OCI-LY1 (cell line): ENCODE results near the gene PRRC1.

Experiments
- EZH2 ChIP-seq: fragments of 200-600 bp; sonication (generic), shearing (Covaris generic); IDR thresholded peaks from 2 replicates; pipeline ENCODE4 v1.8.0; 2017; ENCODE audit warnings: borderline replicate concordance, mixed run types, mild to moderate bottlenecking, antibody characterized with exemption, low read length, moderate library complexity, mixed read lengths
- TF ChIP-seq, protein P1 (sequence below): fragments of 200-600 bp; sonication (generic), shearing (Covaris generic); IDR thresholded peaks from 2 replicates; pipeline ENCODE4 v1.5.1; 2017; ENCODE audit warnings: mild to moderate bottlenecking, antibody characterized with exemption, low read length, moderate library complexity, mixed read lengths

DNA sequence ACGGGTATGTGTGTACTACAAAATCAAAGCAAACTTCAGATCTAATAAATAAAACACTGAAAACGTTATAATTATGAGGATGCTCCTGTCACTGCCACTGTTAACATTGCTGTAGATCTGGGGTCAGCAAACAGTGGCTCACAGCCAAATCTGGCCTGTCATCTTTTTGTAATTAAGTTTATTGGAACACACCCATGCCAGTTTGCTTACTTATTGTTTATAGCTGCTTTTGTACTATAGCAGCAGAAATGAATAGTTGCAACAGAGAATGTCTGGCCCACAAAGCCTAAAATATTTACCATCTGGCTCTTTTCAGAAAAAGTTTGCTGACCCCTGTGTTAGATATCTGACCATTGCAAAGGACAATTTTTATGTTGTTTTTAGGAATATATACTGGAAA lies 32.1 kb downstream of the PRRC1 start:
- TF ChIP-seq, protein P1, sequence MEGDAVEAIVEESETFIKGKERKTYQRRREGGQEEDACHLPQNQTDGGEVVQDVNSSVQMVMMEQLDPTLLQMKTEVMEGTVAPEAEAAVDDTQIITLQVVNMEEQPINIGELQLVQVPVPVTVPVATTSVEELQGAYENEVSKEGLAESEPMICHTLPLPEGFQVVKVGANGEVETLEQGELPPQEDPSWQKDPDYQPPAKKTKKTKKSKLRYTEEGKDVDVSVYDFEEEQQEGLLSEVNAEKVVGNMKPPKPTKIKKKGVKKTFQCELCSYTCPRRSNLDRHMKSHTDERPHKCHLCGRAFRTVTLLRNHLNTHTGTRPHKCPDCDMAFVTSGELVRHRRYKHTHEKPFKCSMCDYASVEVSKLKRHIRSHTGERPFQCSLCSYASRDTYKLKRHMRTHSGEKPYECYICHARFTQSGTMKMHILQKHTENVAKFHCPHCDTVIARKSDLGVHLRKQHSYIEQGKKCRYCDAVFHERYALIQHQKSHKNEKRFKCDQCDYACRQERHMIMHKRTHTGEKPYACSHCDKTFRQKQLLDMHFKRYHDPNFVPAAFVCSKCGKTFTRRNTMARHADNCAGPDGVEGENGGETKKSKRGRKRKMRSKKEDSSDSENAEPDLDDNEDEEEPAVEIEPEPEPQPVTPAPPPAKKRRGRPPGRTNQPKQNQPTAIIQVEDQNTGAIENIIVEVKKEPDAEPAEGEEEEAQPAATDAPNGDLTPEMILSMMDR = no peak
- TF ChIP-seq EZH2 = no peak
